GM12873 (cell line): ENCODE measurements around the gene CEP128.

Source experiments
- CTCF ChIP-seq: IDR thresholded peaks from 2 replicates; pipeline ENCODE4 v1.5.1; 2012; ENCODE audit warnings: low read depth, mild to moderate bottlenecking, moderate library complexity, low read length, control low read depth; ENCODE audit not compliant: insufficient read depth; ENCODE audit errors: missing control alignments

CEP128 gene

GRCh38 chr14:80554139-80554538 is 387.4 kb downstream of the CEP128 start:
- no peak for TF ChIP-seq CTCF

GRCh38 chr14:80549141-80549540 is 392.4 kb downstream of the CEP128 start:
- no peak for TF ChIP-seq CTCF

GRCh38 chr14:80545935-80546854 is 395.3 kb downstream of the CEP128 start:
- no peak for TF ChIP-seq CTCF

- TF ChIP-seq CTCF: no peak
These were observed 397.2 kb downstream of the CEP128 start for GRCh38 chr14:80544366-80544765.

GRCh38 chr14:80543211-80543610 is 398.3 kb downstream of the CEP128 start:
- TF ChIP-seq CTCF: no peak

GRCh38 chr14:80538633-80539375 is 402.7 kb downstream of the CEP128 start:
- no peak for TF ChIP-seq CTCF

GRCh38 chr14:80537626-80538025 is 403.9 kb downstream of the CEP128 start:
- TF ChIP-seq CTCF: no peak
